ENCODE measurements around the gene ESF1. TPM values are rescaled to one million over a fixed set of nuclear protein-coding genes. Genes with fewer than 3 reads are reported as not detected.
A peak's percentile ranks its signal among the peaks of the same experiment; 100 is the strongest.

The ESF1 gene
- total and polyA plus RNA-seq, 2 experiments from 2014 or later: 6.8 to 9.3 TPM

DNA sequence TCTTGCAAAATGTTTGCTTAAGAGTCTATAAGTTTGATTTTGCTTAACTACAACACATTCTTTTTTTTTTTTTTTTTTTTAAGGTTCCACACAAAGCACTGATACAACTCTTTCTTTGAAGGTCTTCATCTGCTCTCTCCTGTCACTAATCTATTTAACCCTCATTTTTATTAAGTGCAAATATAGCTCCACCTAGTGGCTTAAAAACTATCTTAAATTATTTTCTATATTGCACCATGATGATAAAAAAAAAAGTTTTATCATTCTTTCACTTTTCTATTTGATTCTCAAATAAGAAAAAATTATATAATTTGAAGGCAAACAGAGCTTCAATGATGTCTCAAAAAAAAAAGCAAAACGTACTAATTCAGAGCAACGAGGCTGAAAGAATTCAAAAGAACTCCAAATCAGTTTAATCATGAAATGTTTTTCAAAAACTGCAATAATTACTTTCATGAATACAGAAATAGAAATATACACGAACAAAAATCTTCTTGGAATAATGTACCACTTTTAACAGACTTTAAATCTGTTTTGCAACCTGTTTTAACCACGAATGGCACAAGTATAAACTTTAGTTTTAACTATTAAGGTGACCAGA lies 12.8 kb downstream of the ESF1 start:
- no peaks in the 10 kb centered on the region for H3K9me2 ChIP-seq (replicated peaks; ENCODE audit: insufficient read depth)
- no peaks in the 10 kb centered on the region for H3K36me3 ChIP-seq (replicated peaks; ENCODE audit: insufficient read depth, low read depth)
- H3K27ac ChIP-seq: no peak overlapping the region
- peak; percentile 49 for DNase-seq (ENCODE audit: low spot score)
- no peak overlapping the region for H3K4me2 ChIP-seq
- peaks cover under 1% of the 10 kb centered on the region for H3K9me3 ChIP-seq (ENCODE audit: low read depth)
- no peaks in the 10 kb centered on the region for H4K20me1 ChIP-seq (ENCODE audit: insufficient read depth, poor library complexity, severe bottlenecking)
- TF ChIP-seq EZH2 (IDR thresholded peaks at IDR 0.05; ENCODE audit: borderline replicate concordance) (no peak), CTCF (IDR thresholded peaks at IDR 0.05; ENCODE audit: poor library complexity) (peak; percentile 59), EZH2phosphoT487 (IDR thresholded peaks at IDR 0.05; ENCODE audit: low read depth, severe bottlenecking, unreplicated experiment) (no peak)
- H3K4me1 ChIP-seq (ENCODE audit: insufficient read depth): no peaks in the 10 kb centered on the region
- no peak overlapping the region for H3K4me3 ChIP-seq
- no peak overlapping the region for H2AFZ ChIP-seq
- H3K27me3 ChIP-seq: no peaks in the 10 kb centered on the region
- H3K79me2 ChIP-seq: no peaks in the 10 kb centered on the region
- WGBS (ENCODE audit: low lambda C conversion rate, missing lambda C conversion rate): 71% methylated on average over 4 of the region's 4 CpGs

- H3K36me3 ChIP-seq (replicated peaks; ENCODE audit: insufficient read depth, low read depth): peaks cover 4% of the 10 kb centered on the region
- H2AFZ ChIP-seq: no peak overlapping the region
- no peaks in the 10 kb centered on the region for H4K20me1 ChIP-seq (ENCODE audit: insufficient read depth, poor library complexity, severe bottlenecking)
- H3K27ac ChIP-seq: no peak overlapping the region
- no peak overlapping the region for H3K4me2 ChIP-seq
- H3K9me3 ChIP-seq (ENCODE audit: low read depth): peaks cover 15% of the 10 kb centered on the region
- H3K4me1 ChIP-seq (ENCODE audit: insufficient read depth): no peaks in the 10 kb centered on the region
- DNase-seq (ENCODE audit: low spot score): no peak
- H3K27me3 ChIP-seq: no peaks in the 10 kb centered on the region
- H3K79me2 ChIP-seq: no peaks in the 10 kb centered on the region
- no peak for TF ChIP-seq EZH2 (IDR thresholded peaks at IDR 0.05; ENCODE audit: borderline replicate concordance)
- TF ChIP-seq CTCF (IDR thresholded peaks at IDR 0.05; ENCODE audit: poor library complexity): no peak
- TF ChIP-seq EZH2phosphoT487 (IDR thresholded peaks at IDR 0.05; ENCODE audit: low read depth, severe bottlenecking, unreplicated experiment): no peak
- no peaks in the 10 kb centered on the region for H3K9me2 ChIP-seq (replicated peaks; ENCODE audit: insufficient read depth)
- 98% methylated on average over 5 of the region's 5 CpGs for WGBS (ENCODE audit: low lambda C conversion rate, missing lambda C conversion rate)
- no peak overlapping the region for H3K4me3 ChIP-seq
These were observed 14.6 kb downstream of the ESF1 start for GRCh38 chr20:13770141-13770540.

DNA sequence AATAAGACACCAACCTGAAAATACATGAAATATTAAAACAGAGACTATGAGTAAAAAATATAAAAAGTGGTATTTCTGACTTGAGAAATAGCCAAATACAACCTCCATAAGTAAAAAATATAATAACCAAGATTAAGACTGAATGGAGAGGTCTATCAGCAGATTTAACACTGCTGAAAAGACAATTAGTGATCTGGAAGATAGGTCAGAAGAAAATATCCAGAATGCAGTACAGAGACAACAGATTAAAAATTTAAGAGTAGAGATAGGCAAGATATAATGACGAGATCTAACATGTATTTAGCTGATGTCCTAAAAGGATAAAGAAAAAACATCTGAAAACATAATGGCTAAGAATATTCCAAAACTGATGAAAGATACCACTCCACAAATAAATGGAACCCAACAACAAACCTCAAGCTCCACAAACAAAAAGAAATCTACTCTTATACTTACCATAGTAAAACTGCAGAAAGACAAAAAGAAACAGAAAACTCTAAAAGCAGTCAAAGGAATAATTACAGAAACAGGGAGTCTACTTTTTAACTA lies 18.8 kb downstream of the ESF1 start:
- DNase-seq (ENCODE audit: low spot score): no peak
- Histone ChIP-seq H4K20me1 (ENCODE audit: insufficient read depth, poor library complexity, severe bottlenecking) (no peaks in the 10 kb centered on the region), H3K27me3 (no peaks in the 10 kb centered on the region), H3K4me1 (ENCODE audit: insufficient read depth) (no peaks in the 10 kb centered on the region), H3K9me2 (replicated peaks; ENCODE audit: insufficient read depth) (no peaks in the 10 kb centered on the region), H3K9me3 (ENCODE audit: low read depth) (peaks cover 15% of the 10 kb centered on the region), H3K79me2 (no peaks in the 10 kb centered on the region), H3K4me2 (no peak overlapping the region), H3K27ac (no peak overlapping the region), H3K4me3 (no peak overlapping the region), H3K36me3 (replicated peaks; ENCODE audit: insufficient read depth, low read depth) (peaks cover 4% of the 10 kb centered on the region), H2AFZ (no peak overlapping the region)
- TF ChIP-seq EZH2 (IDR thresholded peaks at IDR 0.05; ENCODE audit: borderline replicate concordance) (no peak), EZH2phosphoT487 (IDR thresholded peaks at IDR 0.05; ENCODE audit: low read depth, severe bottlenecking, unreplicated experiment) (no peak), CTCF (IDR thresholded peaks at IDR 0.05; ENCODE audit: poor library complexity) (no peak)
- WGBS (ENCODE audit: low lambda C conversion rate, missing lambda C conversion rate): 100% methylated on average over 1 of the region's 1 CpG
